Measurements from ENCODE around the gene FBXL7. TPM values are rescaled to one million over a fixed set of nuclear protein-coding genes. Genes with fewer than 3 reads are reported as not detected.

The FBXL7 gene
- total and polyA plus RNA-seq, 8 donors = 0.35 to 2.4 (median 1.2) TPM

- Histone ChIP-seq H3K4me1 (no peaks in the 10 kb centered on the region), H3K9me3 (no peaks in the 10 kb centered on the region), H3K4me3 (peak overlapping the region; percentile 7 to 37 (median 21)), H3K36me3 (no peaks in the 10 kb centered on the region), H3K27ac (no peak overlapping the region), H3K27me3 (peaks cover 0 to 15% (median 1%) of the 10 kb centered on the region in 4 donors)
- FAIRE-seq = no peak
- TF ChIP-seq CTCF (IDR thresholded peaks at IDR 0.05) = no peak
- 0 to 1% methylated on average over 32 to 61 of the region's 61 CpGs for WGBS, 2 donors
- intact Hi-C loops (cut with DNase I) = no loop called here
- DNase-seq = peak in 3 of 6 donors; percentile 21 to 72 (median 55)
- peak in 3 of 4 donors; percentile 21 to 55 (median 48) for ATAC-seq
Observed at GRCh38 chr5:15500325-15501001, 483 bp downstream of the FBXL7 start.

GRCh38 chr5:15501091-15501791 lies 1.3 kb downstream of the FBXL7 start:
- peaks cover 0 to 15% (median 1%) of the 10 kb centered on the region in 4 donors for H3K27me3 ChIP-seq
- H3K27ac ChIP-seq = no peak overlapping the region
- FAIRE-seq (no peak), ATAC-seq (peak in 3 of 4 donors; percentile 43 to 61 (median 58)), DNase-seq (no peak)
- H3K4me1 ChIP-seq = no peaks in the 10 kb centered on the region
- H3K9me3 ChIP-seq = no peaks in the 10 kb centered on the region
- H3K36me3 ChIP-seq = no peaks in the 10 kb centered on the region
- TF ChIP-seq CTCF (IDR thresholded peaks at IDR 0.05) = no peak
- intact Hi-C loops (cut with DNase I) = no loop called here
- peak overlapping the region in 2 of 4 donors; percentile 30 to 37 for H3K4me3 ChIP-seq
- WGBS, 2 donors = 3 to 6% methylated on average over 15 of the region's 15 CpGs

- no peak overlapping the region for H3K4me3 ChIP-seq
- H3K27ac ChIP-seq = no peak overlapping the region
- no peaks in the 10 kb centered on the region for H3K9me3 ChIP-seq
- intact Hi-C loops (cut with DNase I) = no loop called here
- FAIRE-seq (no peak), DNase-seq (no peak), ATAC-seq (no peak)
- 37 to 50% methylated on average over 5 of the region's 5 CpGs for WGBS, 2 donors
- H3K27me3 ChIP-seq = peaks cover 0 to 11% (median 1%) of the 10 kb centered on the region in 4 donors
- H3K4me1 ChIP-seq = no peaks in the 10 kb centered on the region
- H3K36me3 ChIP-seq = no peaks in the 10 kb centered on the region
- no peak for TF ChIP-seq CTCF (IDR thresholded peaks at IDR 0.05)
Observed at GRCh38 chr5:15502208-15502607, 2.2 kb downstream of the FBXL7 start.

- Histone ChIP-seq H3K27ac (no peak overlapping the region), H3K36me3 (no peaks in the 10 kb centered on the region), H3K4me3 (no peak overlapping the region), H3K27me3 (no peaks in the 10 kb centered on the region), H3K9me3 (no peaks in the 10 kb centered on the region), H3K4me1 (no peaks in the 10 kb centered on the region)
- no peak for TF ChIP-seq CTCF (IDR thresholded peaks at IDR 0.05)
- no peak for DNase-seq
- ATAC-seq = no peak
- FAIRE-seq = no peak
- WGBS, 2 donors = 67 to 76% methylated on average over 5 of the region's 5 CpGs
- intact Hi-C loops (cut with DNase I) = no loop called here
Observed at GRCh38 chr5:15506146-15506545, 6.2 kb downstream of the FBXL7 start.

GRCh38 chr5:15506897-15507296 lies 6.9 kb downstream of the FBXL7 start:
- Histone ChIP-seq H3K4me3 (no peak overlapping the region), H3K9me3 (no peaks in the 10 kb centered on the region), H3K4me1 (no peaks in the 10 kb centered on the region), H3K36me3 (no peaks in the 10 kb centered on the region), H3K27me3 (no peaks in the 10 kb centered on the region), H3K27ac (no peak overlapping the region)
- no peak for DNase-seq
- whole genome bisulfite sequencing, 2 donors = 71 to 83% methylated on average over 3 of the region's 3 CpGs
- no peak for FAIRE-seq
- no peak for ATAC-seq
- TF ChIP-seq CTCF (IDR thresholded peaks at IDR 0.05) = no peak
- intact Hi-C loops (cut with DNase I) = no loop called here
